Hippocampal formation (tissue), 2 donors: ENCODE measurements around the gene TIAM2.
"Not testable (repeated sequence)": the region's sequence is repeated elsewhere in the genome, so short reads cannot be mapped to it uniquely, and the experiment has no call there.

Experiments
- DNase-seq, 2 donors: peaks; one replicate each; lab custom pipeline; 2025; lab: John Stamatoyannopoulos, UW

TIAM2 gene

DNA sequence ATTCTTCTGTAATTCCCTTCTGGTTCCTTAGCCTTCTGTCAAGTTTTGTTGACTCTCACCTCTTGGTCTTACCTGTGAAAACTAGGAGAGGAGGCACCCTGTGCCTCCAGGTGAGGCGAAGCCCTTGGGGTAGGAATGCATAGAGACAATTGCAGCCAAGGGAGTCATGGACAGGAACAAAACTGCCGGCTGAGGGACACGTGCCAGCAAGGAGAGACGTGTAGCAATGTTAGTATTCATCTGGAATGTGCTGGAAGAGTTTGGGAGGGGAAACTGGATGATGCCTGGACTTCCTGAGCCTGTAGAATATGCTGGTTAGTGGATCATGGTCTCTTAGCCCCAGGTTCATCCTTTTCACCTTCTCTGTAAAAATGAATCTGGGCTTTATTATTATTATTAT is 3.9 kb upstream of the TIAM2 start:
- no peak for DNase-seq

DNA sequence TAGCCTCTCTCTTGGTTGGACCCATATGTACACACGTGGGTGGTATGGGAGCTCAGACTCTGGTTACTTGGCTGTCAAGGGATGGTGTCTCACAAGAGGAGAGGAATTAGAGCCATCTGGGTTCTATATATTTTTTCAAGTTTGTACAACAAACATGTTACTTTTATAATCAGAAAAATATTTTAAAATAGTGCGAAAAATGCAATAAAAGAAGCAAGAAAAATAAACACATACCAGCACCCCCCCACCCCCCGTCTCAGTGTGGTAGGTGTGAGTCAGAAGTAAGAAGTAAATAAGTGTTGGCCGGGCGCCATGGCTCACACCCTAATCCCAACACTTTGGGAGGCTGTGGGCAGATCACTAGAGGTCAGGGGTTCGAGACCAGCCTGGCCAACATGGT is 2.1 kb upstream of the TIAM2 start:
- no peak for DNase-seq

GRCh38 chr6:154993710-154994109 is 1.4 kb upstream of the TIAM2 start:
- no peak for DNase-seq

DNA sequence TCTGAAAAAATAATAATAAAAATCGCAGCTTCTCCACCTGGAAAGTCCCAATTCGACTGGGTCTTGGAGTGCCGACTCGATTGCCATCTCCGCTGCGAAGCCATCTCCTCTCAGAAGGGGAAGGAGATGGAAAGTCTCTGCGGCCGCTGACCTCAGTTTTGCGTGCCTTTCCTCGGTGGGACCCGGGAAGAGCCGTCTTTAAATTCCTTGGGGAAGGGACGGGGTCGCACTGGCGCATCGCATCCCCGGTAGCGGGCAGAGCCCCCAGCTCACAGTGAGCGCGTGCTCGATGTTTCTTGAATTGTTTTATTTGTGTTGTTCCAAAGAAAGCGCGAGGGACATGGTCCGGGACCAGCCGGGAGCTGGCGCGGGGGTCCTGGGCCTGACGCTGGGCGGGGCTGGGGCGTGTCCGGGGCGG is 270 bp upstream of the TIAM2 start:
- no peak for DNase-seq

GRCh38 chr6:154996016-154996590 is 988 bp downstream of the TIAM2 start:
- no peak for DNase-seq

- no peak for DNase-seq
Measured at GRCh38 chr6:154996841-154997311, 1.8 kb downstream of the TIAM2 start.

GRCh38 chr6:154998855-154999254 is 3.7 kb downstream of the TIAM2 start:
- no peak for DNase-seq

DNA sequence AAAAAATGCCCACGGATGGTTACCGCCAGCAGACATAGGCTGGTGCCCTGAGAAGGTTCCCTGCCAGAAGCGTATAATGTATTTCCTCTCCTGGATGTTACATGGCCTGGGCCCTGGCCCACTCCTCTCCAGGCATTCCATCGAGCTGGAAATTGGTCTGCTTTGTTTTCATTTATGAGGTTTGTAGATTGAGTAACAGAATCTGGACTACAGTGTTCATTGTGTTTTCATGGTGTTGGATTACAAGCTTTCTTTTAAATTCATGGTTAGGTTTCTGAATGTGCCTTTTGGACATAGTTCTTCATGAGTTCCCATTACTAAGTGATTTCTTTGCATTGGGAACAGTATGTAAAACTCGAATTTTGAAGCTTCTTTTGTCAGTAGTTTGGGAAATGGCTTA is 6.4 kb downstream of the TIAM2 start:
- DNase-seq, result no peak

- no peak for DNase-seq
Measured at GRCh38 chr6:155001934-155002333, 6.8 kb downstream of the TIAM2 start.

GRCh38 chr6:155003476-155003875 is 8.4 kb downstream of the TIAM2 start:
- DNase-seq, result no peak

DNA sequence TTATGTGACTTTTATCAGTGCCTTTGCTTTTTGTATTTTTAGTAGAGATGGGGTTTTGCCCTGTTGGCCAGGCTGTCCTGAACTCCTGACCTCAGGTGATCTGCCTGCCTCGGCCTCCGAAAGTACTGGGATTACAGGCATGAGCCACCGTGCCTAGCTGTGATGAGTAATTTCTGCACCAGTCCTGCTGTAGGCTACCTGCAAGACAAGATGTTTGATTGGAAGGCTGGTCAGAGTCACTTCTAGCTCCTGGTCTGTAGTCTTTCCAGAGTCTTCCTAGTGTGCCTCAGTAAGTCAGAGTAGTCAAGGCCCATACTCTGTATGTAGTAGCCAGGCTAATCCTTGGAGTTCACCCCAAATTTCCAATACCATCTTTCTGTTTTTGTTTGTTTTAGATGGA is 8.9 kb downstream of the TIAM2 start:
- DNase-seq, result no peak

DNA sequence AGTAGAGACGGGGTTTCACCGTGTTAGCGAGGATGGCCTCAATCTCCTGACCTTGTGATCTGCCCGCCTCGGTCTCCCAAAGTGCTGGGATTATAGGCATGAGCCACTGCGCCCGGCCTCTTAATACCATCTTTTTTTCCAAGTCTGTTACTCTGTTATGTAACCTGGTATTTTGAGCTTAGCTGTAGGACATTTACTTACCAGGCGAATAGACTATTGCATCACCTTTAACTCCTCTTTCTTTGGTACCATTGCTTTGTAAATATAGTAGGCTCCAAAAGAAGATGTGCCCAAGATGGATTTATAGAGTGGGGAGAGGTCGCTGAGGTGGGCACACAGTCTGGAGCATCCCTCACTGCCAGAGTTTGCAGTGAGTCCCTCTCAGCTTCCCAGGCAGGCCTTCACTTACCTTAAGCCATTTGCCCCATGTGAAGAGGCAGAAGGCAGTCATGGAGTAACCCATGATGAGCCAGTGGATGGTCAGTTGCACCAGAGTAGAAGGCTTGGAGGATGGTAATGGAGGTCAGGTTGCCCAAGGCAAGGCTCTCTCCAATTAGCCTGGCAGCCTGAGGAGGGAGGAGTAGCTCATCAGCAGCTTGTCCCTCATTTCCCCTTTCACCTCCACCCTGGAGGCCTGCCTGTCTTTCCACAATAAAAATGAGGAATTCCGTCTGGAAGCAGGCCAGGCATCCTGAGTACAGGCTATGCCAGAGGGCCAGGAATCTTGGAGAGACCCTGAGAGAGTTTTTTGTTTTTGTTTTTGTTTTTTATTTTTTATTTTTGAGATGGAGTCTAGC is 9.7 kb downstream of the TIAM2 start:
- DNase-seq, result no peak

DNA sequence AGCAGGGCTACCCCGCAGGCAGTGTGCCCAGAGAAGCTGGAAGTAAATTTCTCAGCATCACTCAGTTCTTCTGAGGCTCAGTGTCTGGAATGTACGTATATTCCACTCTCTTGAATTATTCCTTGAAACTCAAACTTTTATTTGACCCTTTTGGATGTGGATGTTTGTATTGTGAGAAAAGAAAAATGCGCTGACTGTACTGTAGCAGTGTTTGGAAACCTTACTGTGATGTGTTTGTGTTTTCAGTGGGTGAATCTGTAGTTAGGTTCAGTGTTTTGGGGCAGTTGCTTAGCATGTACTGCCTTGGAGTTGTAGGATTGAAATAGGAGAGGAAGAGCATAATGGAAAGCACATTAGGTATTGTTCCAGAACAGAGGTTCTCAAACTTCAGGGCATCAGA is 13.5 kb downstream of the TIAM2 start:
- no peak for DNase-seq

DNA sequence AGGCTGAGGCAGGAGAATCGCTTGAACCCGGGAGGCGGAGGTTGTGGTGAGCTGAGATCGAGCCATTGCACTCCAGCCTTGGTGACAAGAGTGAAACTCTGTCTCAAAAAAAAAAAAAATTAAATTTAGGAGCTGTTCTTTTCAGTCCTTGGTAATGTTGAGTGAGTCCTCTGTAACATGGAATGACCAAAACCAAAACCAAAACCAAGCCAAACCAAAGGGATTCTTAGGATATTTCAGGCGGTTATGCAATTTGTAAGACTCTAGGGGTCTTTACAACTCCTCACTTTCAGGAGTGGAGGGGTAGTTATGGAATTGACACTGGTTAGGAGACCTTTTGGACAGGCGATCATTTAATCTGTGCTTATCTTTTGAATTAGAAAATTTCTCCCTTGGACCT is 15.8 kb downstream of the TIAM2 start:
- no peak for DNase-seq

DNA sequence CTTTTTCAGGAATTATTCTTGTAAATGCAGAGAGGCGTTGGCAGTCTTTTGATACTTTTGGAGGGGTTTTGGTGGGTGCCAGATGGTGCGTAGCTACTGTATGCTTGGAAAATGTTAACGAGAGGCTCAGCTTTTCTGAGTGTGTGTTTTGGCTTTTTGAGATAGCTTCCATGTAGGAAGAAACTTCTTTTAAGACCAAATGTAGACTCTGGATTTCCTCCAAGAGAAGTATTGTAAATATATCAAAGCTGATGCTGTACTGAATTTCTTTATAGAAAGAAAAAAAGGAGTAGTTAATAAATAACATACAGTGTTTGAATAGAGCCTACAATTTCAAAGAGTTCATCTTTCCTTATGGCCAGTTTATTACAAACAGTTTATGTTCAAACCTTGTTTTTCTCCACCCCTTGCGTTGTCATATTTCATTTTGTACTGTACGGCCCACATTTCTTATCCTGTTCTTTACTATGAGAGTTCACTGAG is 16.7 kb downstream of the TIAM2 start:
- DNase-seq, result no peak

- DNase-seq, result no peak
Measured at GRCh38 chr6:155013457-155013876, 18.4 kb downstream of the TIAM2 start.

- no peak for DNase-seq
Measured at GRCh38 chr6:155014137-155014536, 19.0 kb downstream of the TIAM2 start.

DNA sequence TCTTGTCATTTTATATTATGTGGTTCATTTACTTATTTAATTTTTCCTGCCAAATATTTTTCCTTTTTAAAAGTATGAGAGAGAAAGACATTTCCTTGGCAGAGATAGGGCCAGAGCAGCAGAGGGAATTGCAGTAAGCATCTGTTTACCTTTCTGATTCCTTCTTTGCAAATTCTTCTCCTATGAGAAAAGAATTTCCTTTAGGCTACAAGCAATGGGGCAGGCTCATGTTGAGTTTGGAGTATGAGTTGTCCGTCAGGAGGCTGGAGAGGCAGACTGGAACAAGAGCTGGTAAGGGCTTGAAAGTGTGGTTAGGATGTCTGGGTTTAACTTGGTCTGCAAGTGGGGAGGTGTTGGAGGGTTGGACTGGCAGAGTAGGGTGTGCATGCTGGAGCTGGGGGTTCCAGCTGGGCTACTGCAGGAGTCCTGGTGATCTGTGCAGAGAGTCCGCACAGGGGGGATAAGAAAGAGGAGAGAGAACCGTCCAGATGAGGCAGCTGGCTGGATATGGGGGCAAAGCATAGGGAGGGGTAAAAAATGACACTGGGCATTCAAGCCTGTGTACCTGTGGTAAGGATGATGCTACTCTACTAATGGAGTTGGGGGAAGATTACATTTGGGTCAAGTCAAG is 19.7 kb downstream of the TIAM2 start:
- DNase-seq, result no peak

DNA sequence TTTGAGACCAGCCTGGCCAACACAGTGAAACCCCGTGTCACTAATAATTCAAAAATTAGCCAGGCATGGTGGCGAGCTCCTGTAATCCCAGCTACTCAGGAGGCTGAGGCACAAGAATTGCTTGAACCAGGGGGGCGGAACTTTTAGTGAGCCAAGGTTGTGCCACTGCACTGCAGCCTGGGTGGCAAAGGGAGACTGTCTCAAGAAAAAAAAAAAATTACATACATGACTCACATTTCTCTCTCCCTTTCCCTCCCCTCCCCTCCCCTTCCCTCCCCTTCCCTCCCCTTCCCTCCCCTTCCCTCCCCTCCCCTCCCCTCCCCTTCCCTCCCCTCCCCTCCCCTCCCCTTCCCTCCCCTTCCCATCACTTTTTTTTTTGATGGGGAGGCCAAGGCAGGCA is 23.3 kb downstream of the TIAM2 start:
- DNase-seq, result not testable (repeated sequence)

- no peak for DNase-seq
Measured at GRCh38 chr6:155021680-155022079, 26.6 kb downstream of the TIAM2 start.

GRCh38 chr6:155022721-155023120 is 27.6 kb downstream of the TIAM2 start:
- no peak for DNase-seq

DNA sequence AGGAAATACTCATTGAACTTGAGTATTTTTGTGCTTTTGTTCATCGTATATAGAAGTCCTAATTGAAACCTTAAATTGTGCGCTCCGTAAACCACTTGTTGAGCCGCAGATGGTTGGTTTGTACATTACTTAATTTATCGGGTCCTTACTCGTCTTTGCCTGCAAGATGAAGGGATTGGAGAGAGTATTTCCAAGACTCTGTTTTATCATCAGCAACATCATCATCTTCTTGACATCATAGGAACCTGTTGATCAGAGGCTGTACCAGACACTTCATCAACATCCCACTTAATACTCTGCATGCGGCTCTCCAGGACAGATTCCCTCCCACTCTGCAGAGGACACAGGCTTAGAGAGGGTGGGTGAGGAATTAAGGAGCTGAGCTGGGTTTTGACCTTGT is 28.6 kb downstream of the TIAM2 start:
- DNase-seq, result no peak

GRCh38 chr6:155024391-155025027 is 29.4 kb downstream of the TIAM2 start:
- DNase-seq, result no peak
